WTC11 (cell line): Measurements from ENCODE around the gene CD200R1. TPM values are rescaled to one million over a fixed set of nuclear protein-coding genes. Genes with fewer than 3 reads are reported as not detected.

Source experiments
- ATAC-seq: fragments of 200-7000 bp; cut with Tn5 transposase; 2 replicates; pipeline ENCODE4 v1.10.0; 2021; ENCODE audit warnings: mild to moderate bottlenecking, moderate library complexity
- CTCF ChIA-PET: fragments of 300-600 bp; sonication (Branson Sonifier 250); formaldehyde crosslinking; loops from one replicate; lab custom pipeline; 2021; ENCODE audit warnings: antibody characterized with exemption; lab: Charles Lee
- POLR2A ChIA-PET: fragments of 350-600 bp; sonication (Branson Sonifier 250); formaldehyde crosslinking; loops from one replicate; lab custom pipeline; 2021; ENCODE audit warnings: antibody characterized with exemption; lab: Charles Lee
- DNase-seq: peaks from one replicate; pipeline ENCODE4 v3.0.0; 2021; ENCODE audit warnings: low spot score
- H3K27ac Mint-ChIP-seq: 2 replicates; pipeline ENCODE4 v1.8.0; 2021; ENCODE audit warnings: mixed read lengths
- H3K27me3 Mint-ChIP-seq: 2 replicates; pipeline ENCODE4 v1.8.0; 2021; ENCODE audit warnings: low read depth, mild to moderate bottlenecking, moderate library complexity, mixed read lengths
- H3K36me3 Mint-ChIP-seq: 2 replicates; pipeline ENCODE4 v1.8.0; 2021; ENCODE audit warnings: mixed read lengths
- H3K4me1 Mint-ChIP-seq: 2 replicates; pipeline ENCODE4 v1.8.0; 2022; ENCODE audit warnings: mixed read lengths
- H3K4me3 Mint-ChIP-seq: 2 replicates; pipeline ENCODE4 v1.8.0; 2021; ENCODE audit warnings: mild to moderate bottlenecking, moderate library complexity, mixed read lengths
- H3K9me3 Mint-ChIP-seq: 2 replicates; pipeline ENCODE4 v1.8.0; 2021; ENCODE audit warnings: mixed read lengths
- ATF3 ChIP-seq: sonication (generic); formaldehyde crosslinking; conservative IDR thresholded peaks from 2 replicates; pipeline ENCODE4 v1.8.1; 2022; ENCODE audit warnings: mild to moderate bottlenecking, missing genetic modification reagents
- CBFB ChIP-seq: sonication (generic); formaldehyde crosslinking; IDR thresholded peaks from 2 replicates; pipeline ENCODE4 v1.8.1; 2022; ENCODE audit warnings: mild to moderate bottlenecking, low read depth, missing genetic modification reagents
- EMX1 ChIP-seq: fragments of 250-450 bp; sonication (Bioruptor Pico); IDR thresholded peaks from 2 replicates; pipeline ENCODE4 v1.8.0; 2021; ENCODE audit warnings: mild to moderate bottlenecking
- ETV6 ChIP-seq: sonication (generic); formaldehyde crosslinking; IDR thresholded peaks from 2 replicates; pipeline ENCODE4 v1.8.1; 2022; ENCODE audit warnings: mild to moderate bottlenecking, missing genetic modification reagents
- HMGA2 ChIP-seq: fragments of 250-450 bp; sonication (Bioruptor Pico); IDR thresholded peaks from 2 replicates; pipeline ENCODE4 v1.4.0; 2021; ENCODE audit warnings: mild to moderate bottlenecking, moderate library complexity
- IRF2 ChIP-seq: sonication (generic); formaldehyde crosslinking; IDR thresholded peaks from 2 replicates; pipeline ENCODE4 v1.8.0; 2022; ENCODE audit warnings: low read depth, missing genetic modification reagents, borderline replicate concordance
- MYBL2 ChIP-seq: sonication (generic); formaldehyde crosslinking; IDR thresholded peaks from 2 replicates; pipeline ENCODE4 v1.8.1; 2023; ENCODE audit warnings: mild to moderate bottlenecking, moderate library complexity, missing genetic modification reagents
- NFE2L1 ChIP-seq: sonication (generic); formaldehyde crosslinking; IDR thresholded peaks from 2 replicates; pipeline ENCODE4 v1.8.1; 2023; ENCODE audit warnings: missing genetic modification reagents
- NR2C2 ChIP-seq: sonication (generic); formaldehyde crosslinking; IDR thresholded peaks from 2 replicates; pipeline ENCODE4 v1.8.0; 2022; ENCODE audit warnings: mild to moderate bottlenecking, missing genetic modification reagents
- PRRX2 ChIP-seq: fragments of 250-450 bp; sonication (Bioruptor Pico); IDR thresholded peaks from 2 replicates; pipeline ENCODE4 v1.8.0; 2021; ENCODE audit warnings: mild to moderate bottlenecking
- SP1 ChIP-seq: sonication (generic); formaldehyde crosslinking; conservative IDR thresholded peaks from 2 replicates; pipeline ENCODE4 v1.8.1; 2022; ENCODE audit warnings: missing genetic modification reagents
- TCF7 ChIP-seq: sonication (generic); formaldehyde crosslinking; IDR thresholded peaks from 2 replicates; pipeline ENCODE4 v1.8.0; 2022; ENCODE audit warnings: mild to moderate bottlenecking, low read depth, missing genetic modification reagents, moderate library complexity
- ZBTB21 ChIP-seq: sonication (generic); formaldehyde crosslinking; IDR thresholded peaks from 2 replicates; pipeline ENCODE4 v1.8.1; 2023; ENCODE audit warnings: mild to moderate bottlenecking, missing genetic modification reagents, borderline replicate concordance
- ZNF263 ChIP-seq: sonication (generic); formaldehyde crosslinking; IDR thresholded peaks from 2 replicates; pipeline ENCODE4 v1.8.1; 2022; ENCODE audit warnings: low read depth, mild to moderate bottlenecking, moderate library complexity, missing genetic modification reagents
- ZNF317 ChIP-seq: sonication (generic); formaldehyde crosslinking; IDR thresholded peaks from 2 replicates; pipeline ENCODE4 v1.8.1; 2023; ENCODE audit warnings: low read depth, mild to moderate bottlenecking, moderate library complexity, missing genetic modification reagents, borderline replicate concordance
- ZNF532 ChIP-seq: fragments of 250-450 bp; sonication (Bioruptor Pico); IDR thresholded peaks from 2 replicates; pipeline ENCODE4 v1.9.0; 2021; ENCODE audit warnings: mild to moderate bottlenecking, borderline replicate concordance
- total RNA-seq: library from RNA; stranded (reverse); gene quantifications from 3 replicates; pipeline ENCODE4 v1.2.3, GENCODE V29; 2021
- TF ChIP-seq, protein P1 (sequence below): sonication (generic); formaldehyde crosslinking; IDR thresholded peaks from 2 replicates; pipeline ENCODE4 v1.8.1; 2022; ENCODE audit warnings: mild to moderate bottlenecking, missing genetic modification reagents, moderate library complexity, borderline replicate concordance
- TF ChIP-seq, protein P2 (sequence below): sonication (generic); formaldehyde crosslinking; IDR thresholded peaks from 2 replicates; pipeline ENCODE4 v1.8.1; 2022; ENCODE audit warnings: missing genetic modification reagents, borderline replicate concordance
- TF ChIP-seq, protein P3 (sequence below): sonication (generic); formaldehyde crosslinking; IDR thresholded peaks from 2 replicates; pipeline ENCODE4 v1.8.1; 2022; ENCODE audit warnings: low read depth, missing genetic modification reagents, borderline replicate concordance
- TF ChIP-seq, protein P4 (sequence below): sonication (generic); formaldehyde crosslinking; IDR thresholded peaks from 2 replicates; pipeline ENCODE4 v1.8.1; 2022; ENCODE audit warnings: mild to moderate bottlenecking, moderate library complexity, missing genetic modification reagents
- TF ChIP-seq, protein P5 (sequence below): fragments of 250-450 bp; sonication (Bioruptor Pico); conservative IDR thresholded peaks from 2 replicates; pipeline ENCODE4 v1.9.0; 2021; ENCODE audit warnings: mild to moderate bottlenecking
- TF ChIP-seq, protein P6 (sequence below): fragments of 250-450 bp; sonication (Bioruptor Pico); IDR thresholded peaks from 2 replicates; pipeline ENCODE4 v1.8.0; 2021; ENCODE audit warnings: mild to moderate bottlenecking
- TF ChIP-seq, protein P7 (sequence below): sonication (generic); formaldehyde crosslinking; IDR thresholded peaks from 2 replicates; pipeline ENCODE4 v1.8.1; 2023; ENCODE audit warnings: mild to moderate bottlenecking, missing genetic modification reagents

The CD200R1 gene
- total RNA-seq, 1 experiment from 2014 or later = not detected

DNA sequence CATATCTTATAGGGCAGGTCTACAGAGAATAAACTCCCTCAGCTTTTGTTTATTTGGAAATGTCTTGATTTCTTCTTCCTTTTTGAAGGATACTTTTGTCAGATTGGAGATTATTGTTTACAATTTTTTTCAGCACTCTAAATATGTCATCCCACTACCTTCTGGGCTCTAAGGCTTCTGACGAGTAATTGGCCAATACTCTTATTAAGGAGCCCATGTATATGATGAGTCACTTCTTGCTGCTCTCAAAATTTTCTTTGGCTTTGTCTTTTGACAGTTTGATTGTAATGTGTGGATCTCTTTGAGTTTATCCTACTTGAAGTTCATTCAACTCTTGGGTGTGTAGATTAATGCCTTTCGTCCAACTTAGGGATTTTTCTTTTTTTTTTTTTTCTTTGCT, 99.3 kb downstream of the CD200R1 start (continued):
- TF ChIP-seq, protein P1, sequence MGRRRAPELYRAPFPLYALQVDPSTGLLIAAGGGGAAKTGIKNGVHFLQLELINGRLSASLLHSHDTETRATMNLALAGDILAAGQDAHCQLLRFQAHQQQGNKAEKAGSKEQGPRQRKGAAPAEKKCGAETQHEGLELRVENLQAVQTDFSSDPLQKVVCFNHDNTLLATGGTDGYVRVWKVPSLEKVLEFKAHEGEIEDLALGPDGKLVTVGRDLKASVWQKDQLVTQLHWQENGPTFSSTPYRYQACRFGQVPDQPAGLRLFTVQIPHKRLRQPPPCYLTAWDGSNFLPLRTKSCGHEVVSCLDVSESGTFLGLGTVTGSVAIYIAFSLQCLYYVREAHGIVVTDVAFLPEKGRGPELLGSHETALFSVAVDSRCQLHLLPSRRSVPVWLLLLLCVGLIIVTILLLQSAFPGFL = no peak
- TF ChIP-seq IRF2 (CRISPR knock-in tag) = no peak
- TF ChIP-seq, protein P2, sequence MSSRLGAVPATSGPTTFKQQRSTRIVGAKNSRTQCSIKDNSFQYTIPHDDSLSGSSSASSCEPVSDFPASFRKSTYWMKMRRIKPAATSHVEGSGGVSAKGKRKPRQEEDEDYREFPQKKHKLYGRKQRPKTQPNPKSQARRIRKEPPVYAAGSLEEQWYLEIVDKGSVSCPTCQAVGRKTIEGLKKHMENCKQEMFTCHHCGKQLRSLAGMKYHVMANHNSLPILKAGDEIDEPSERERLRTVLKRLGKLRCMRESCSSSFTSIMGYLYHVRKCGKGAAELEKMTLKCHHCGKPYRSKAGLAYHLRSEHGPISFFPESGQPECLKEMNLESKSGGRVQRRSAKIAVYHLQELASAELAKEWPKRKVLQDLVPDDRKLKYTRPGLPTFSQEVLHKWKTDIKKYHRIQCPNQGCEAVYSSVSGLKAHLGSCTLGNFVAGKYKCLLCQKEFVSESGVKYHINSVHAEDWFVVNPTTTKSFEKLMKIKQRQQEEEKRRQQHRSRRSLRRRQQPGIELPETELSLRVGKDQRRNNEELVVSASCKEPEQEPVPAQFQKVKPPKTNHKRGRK = no peak
- TF ChIP-seq, protein P3, sequence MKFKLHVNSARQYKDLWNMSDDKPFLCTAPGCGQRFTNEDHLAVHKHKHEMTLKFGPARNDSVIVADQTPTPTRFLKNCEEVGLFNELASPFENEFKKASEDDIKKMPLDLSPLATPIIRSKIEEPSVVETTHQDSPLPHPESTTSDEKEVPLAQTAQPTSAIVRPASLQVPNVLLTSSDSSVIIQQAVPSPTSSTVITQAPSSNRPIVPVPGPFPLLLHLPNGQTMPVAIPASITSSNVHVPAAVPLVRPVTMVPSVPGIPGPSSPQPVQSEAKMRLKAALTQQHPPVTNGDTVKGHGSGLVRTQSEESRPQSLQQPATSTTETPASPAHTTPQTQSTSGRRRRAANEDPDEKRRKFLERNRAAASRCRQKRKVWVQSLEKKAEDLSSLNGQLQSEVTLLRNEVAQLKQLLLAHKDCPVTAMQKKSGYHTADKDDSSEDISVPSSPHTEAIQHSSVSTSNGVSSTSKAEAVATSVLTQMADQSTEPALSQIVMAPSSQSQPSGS (CRISPR knock-in tag) = no peak

DNA sequence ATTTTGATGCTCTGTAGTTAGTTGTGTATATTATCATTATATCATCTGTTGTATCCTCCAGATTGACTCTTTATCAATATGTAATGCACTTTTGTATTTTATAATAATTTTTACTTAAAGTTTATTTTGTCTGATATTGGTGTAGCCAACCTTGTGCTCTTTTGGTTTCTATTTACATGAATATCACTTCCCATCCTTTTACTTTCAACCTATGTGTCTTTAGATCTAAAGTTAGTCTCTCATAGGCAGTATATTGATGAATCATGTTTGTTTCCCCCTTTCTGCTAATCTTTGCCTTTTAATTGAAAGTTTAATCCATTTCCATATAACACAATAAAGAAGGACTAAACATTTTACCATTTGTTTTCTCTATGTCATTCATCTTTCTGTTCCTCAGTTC, 100.2 kb downstream of the CD200R1 start:
- H3K9me3 Mint-ChIP-seq = peaks cover 26% of the 10 kb centered on the region
- no peak overlapping the region for H3K27ac Mint-ChIP-seq
- peaks cover 4% of the 10 kb centered on the region; the same call in 1 of the 2 replicates for H3K36me3 Mint-ChIP-seq
- ATAC-seq (no peak), DNase-seq (no peak)
- H3K4me3 Mint-ChIP-seq = no peak overlapping the region
- H3K27me3 Mint-ChIP-seq = no peaks in the 10 kb centered on the region; the same call in 1 of the 2 replicates
- ChIA-PET CTCF (no interaction called here), POLR2A (no interaction called here)
- peaks cover 15% of the 10 kb centered on the region for H3K4me1 Mint-ChIP-seq
- TF ChIP-seq NR2C2 = no peak
- no peak for TF ChIP-seq EMX1 (CRISPR knock-in tag)
- TF ChIP-seq ZNF317 (CRISPR knock-in tag) = no peak
- TF ChIP-seq HMGA2 (CRISPR knock-in tag) = no peak
- no peak for TF ChIP-seq ZBTB21 (CRISPR knock-in tag)
- TF ChIP-seq MYBL2 (CRISPR knock-in tag) = no peak
- TF ChIP-seq SP1 (CRISPR knock-in tag) = no peak
- TF ChIP-seq, protein P4, sequence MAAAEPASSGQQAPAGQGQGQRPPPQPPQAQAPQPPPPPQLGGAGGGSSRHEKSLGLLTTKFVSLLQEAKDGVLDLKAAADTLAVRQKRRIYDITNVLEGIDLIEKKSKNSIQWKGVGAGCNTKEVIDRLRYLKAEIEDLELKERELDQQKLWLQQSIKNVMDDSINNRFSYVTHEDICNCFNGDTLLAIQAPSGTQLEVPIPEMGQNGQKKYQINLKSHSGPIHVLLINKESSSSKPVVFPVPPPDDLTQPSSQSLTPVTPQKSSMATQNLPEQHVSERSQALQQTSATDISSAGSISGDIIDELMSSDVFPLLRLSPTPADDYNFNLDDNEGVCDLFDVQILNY (CRISPR knock-in tag) = no peak
- TF ChIP-seq TCF7 (CRISPR knock-in tag) = no peak
- no peak for TF ChIP-seq PRRX2 (CRISPR knock-in tag)
- TF ChIP-seq, protein P5, sequence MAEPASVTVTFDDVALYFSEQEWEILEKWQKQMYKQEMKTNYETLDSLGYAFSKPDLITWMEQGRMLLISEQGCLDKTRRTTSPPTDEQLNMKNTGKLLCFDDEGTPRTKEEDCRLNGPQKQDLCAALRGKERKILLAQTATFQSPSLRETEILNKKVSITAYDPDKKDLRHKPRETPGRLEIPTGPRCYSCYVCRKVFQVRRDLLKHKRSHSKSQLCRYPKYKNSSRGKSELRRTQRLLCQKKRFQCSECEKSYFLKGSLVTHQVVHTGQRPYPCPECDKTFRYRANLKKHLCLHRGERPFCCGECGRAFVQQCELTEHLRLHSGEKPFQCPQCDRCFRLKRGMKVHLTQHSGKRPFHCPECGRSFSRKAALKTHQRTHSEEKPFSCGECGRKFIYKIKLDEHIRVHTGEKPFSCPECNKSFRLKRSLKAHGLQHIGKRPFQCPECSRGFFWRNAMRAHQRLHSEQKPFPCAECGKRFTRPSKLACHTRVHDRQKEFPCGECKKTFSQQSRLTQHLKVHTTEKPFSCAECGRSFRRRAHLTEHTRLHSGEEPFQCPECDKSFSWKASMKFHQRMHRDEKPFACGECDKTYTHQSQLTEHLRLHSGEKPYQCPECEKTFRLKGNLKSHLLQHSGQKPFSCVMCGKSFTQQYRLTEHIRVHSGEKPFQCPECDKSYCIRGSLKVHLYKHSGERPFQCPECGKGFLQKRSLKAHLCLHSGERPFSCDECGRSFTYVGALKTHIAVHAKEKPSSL = no peak
- TF ChIP-seq, protein P6, sequence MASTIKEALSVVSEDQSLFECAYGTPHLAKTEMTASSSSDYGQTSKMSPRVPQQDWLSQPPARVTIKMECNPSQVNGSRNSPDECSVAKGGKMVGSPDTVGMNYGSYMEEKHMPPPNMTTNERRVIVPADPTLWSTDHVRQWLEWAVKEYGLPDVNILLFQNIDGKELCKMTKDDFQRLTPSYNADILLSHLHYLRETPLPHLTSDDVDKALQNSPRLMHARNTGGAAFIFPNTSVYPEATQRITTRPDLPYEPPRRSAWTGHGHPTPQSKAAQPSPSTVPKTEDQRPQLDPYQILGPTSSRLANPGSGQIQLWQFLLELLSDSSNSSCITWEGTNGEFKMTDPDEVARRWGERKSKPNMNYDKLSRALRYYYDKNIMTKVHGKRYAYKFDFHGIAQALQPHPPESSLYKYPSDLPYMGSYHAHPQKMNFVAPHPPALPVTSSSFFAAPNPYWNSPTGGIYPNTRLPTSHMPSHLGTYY (CRISPR knock-in tag) = no peak
- TF ChIP-seq, protein P7, sequence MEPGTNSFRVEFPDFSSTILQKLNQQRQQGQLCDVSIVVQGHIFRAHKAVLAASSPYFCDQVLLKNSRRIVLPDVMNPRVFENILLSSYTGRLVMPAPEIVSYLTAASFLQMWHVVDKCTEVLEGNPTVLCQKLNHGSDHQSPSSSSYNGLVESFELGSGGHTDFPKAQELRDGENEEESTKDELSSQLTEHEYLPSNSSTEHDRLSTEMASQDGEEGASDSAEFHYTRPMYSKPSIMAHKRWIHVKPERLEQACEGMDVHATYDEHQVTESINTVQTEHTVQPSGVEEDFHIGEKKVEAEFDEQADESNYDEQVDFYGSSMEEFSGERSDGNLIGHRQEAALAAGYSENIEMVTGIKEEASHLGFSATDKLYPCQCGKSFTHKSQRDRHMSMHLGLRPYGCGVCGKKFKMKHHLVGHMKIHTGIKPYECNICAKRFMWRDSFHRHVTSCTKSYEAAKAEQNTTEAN (CRISPR knock-in tag) = no peak
- no peak for TF ChIP-seq ZNF263 (CRISPR knock-in tag)
- no peak for TF ChIP-seq ATF3 (CRISPR knock-in tag)
- no peak for TF ChIP-seq ETV6
- no peak for TF ChIP-seq CBFB (CRISPR knock-in tag)
- TF ChIP-seq ZNF532 (CRISPR knock-in tag) = no peak
- TF ChIP-seq NFE2L1 = no peak
